T47D (cell line): ENCODE data around the gene SRSF4.
"Not testable (repeated sequence)": the region's sequence is repeated elsewhere in the genome, so short reads cannot be mapped to it uniquely, and the experiment has no call there.

Experiments
- DNase-seq, 2 experiments: peaks; one replicate each; pipeline versions ENCODE4 v3.0.0 to v3.0.0-alpha.2; 2011 to 2012; ENCODE audit warnings: low read depth in 1 of 2, low spot score in 1 of 2
- JUND ChIP-seq: IDR thresholded peaks from 2 replicates; pipeline ENCODE4 v1.6.1; 2012; ENCODE audit warnings: low read depth
- in situ Hi-C: cut with HindIII; loops from 2 replicates; pipeline ENCODE4 v1.10.0; 2016; ENCODE audit warnings: low sequenced_read_pairs, low pct_unique_long_range_greater_than_20kb

SRSF4 gene

DNA sequence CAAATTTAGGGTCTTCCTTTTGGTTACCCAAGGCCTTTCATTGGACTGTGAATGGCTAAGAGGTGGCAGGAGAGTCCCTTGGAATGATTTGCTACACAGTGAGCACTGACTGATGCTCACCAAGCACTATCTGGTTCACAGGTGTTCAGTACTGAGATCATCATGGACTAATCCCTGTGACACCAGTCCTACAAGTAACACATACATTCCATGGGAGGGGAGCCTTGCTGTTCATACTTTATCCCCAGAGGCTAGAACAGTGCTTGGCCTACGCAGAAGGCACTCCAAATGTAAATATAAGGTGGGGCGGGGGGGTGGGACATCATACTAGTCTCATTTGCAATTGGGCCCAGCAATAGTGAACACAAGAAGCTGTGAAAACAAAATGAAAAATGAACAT, 37.5 kb downstream of the SRSF4 start:
- DNase-seq: peak in 1 of 2 experiments; percentile 15
- no peak for TF ChIP-seq JUND
- in situ Hi-C loops: no loop called here

DNA sequence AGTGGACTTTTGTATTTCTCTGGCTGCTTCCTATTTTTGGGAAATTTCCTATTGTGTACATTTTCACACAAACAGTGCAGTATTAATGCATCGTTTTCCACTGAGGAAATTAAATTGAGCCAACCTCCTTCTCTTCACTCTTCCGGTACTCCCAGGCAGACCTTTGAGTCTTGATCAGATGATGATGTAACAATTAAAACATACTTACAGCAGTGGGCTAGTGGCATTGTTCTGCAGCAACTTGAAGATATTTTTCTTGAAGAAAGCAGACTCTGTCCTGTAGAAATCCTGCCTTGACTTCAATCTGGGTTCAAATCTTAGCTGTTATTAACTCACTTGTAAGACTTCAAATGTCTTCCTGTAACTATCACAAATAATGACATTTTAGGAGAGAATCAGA, 39.0 kb downstream of the SRSF4 start:
- no peak for DNase-seq
- in situ Hi-C loops: no loop called here
- no peak for TF ChIP-seq JUND

DNA sequence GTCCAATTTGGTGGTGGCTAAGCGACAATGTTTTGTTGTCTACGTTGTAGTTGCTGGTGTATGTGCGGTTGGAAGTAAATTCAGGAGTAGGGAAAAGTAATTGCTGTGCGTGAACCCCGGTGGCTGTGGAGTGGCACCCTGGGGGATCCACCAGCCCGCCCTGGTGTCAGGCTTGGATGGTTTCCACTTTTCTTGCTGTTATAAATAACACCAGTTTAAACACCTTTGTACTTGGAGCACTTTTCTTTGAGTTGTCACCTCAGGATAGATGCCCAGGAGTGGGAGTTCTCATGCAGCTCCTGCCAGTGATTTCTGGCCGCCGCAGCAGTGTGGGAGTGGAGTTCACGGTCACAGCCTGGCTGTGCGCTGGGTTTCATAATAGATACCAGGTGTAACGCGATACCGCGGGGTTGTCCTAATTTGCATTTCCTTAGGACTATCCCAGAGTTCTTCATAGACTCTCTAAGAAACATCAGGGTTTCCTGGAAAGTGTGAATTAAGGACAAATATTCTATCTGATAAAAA, 45.2 kb downstream of the SRSF4 start:
- DNase-seq: peak in 1 of 2 experiments; percentile 44
- in situ Hi-C loops: no loop called here
- no peak for TF ChIP-seq JUND

- no peak for DNase-seq
- in situ Hi-C loops: no loop called here
- TF ChIP-seq JUND: no peak
Observed at GRCh38 chr1:29134695-29135028, 47.0 kb downstream of the SRSF4 start.

DNA sequence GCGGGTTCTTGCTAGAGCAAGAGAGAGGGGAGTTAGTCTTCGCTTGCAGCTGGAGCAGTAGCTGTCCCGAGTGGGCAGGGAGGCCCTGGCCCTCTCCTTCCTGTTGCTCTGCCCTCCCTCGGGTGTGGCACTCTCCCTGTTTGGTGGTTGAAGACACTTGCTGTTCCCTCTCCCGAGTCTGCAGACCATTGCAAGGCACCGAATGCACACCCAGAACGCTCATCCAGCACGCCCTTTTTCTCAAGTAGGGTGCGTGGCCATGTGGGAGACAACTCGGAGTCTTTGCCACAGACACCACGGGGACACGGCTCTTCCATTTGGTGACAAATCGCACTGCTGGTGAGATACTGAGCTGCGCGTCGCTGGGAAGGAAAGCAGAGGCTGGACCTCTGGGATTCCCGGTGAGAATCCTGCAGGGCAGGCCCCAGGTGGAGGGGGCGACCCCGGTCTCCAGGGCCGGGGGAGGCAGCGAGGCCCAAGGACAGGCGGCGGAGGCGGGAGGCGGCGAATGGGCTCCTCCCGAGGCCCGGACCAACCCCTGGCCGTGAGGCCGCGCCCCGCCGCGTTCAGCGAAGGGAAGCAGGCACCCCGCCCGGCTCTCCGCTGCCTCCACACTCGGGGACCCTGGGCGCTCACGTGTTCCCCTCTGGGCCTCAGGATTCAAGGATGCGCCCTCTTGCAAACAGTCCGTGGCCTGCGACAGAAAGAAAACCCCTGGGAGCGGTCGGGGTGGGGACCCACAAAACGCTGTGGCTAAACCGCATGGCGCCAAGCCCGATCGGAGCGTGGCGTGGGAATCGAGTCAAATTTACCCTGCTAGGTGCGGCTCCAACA, 47.6 kb downstream of the SRSF4 start:
- DNase-seq: no peak
- in situ Hi-C loops: no loop called here
- TF ChIP-seq JUND: no peak

DNA sequence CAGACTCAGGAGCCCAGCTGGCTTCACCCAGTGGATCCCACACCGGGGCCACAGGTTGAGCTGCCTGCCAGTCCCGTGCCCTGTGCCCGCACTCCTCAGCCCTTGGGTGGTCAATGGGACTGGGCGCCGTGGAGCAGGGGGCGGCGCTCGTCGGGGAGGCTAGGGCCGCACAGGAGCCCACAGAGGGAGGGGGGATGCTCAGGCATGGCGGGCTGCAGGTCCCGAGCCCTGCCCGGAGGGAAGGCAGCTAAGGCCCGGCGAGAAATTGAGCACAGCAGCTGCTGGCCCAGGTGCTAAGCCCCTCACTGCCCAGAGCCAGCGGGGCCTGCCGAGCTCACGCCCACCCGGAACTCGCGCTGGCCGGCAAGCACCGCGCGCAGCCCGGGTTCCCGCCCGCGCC, 50.6 kb downstream of the SRSF4 start:
- DNase-seq, in situ Hi-C loops: not testable (repeated sequence)

- TF ChIP-seq JUND: no peak
- no peak for DNase-seq
- in situ Hi-C loops: no loop called here
Observed at GRCh38 chr1:29129916-29130315, 51.8 kb downstream of the SRSF4 start.

DNA sequence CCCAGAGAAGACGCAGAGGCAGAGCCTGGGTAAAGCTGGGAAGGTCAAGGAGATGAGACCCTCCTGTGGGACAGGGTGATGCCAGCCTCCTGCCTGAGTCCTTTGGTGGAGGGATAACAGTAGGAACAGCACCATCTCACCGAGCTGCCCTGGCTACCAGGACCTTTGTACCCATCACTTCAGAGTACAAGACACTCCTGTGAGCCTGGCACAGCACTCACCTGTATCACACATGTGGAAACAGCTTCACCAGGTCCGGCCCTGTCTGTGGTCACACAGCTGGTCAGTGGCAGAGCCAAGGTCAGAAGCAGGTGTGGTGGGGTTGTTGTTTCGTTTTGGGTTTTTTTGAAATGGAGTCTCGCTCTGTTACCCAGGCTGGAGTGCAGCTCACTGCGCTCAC, 53.0 kb downstream of the SRSF4 start:
- in situ Hi-C loops: no loop called here
- TF ChIP-seq JUND: no peak
- no peak for DNase-seq

DNA sequence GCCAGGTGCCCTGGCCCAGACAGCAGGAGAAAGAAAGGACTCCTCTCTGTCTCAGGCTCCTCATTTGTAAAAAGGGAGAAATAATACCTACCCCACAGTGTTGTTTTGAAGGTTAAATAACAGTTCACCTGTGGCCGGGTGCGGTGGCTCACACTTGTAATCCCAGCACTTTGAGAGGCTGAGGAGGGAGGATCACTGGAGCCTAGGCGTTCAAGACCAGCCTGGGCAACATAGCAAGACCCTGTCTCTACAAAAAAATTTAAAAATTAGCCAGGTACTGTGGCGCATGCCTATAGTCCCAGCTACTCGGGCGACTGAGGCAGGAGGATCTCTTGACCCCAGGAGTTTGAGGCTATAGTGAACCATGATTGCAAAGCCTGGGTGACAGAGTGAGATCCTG, 55.5 kb downstream of the SRSF4 start:
- no peak for DNase-seq
- TF ChIP-seq JUND: no peak
- in situ Hi-C loops: no loop called here

- in situ Hi-C loops: no loop called here
- no peak for DNase-seq
- TF ChIP-seq JUND: no peak
Observed at GRCh38 chr1:29125788-29126187, 55.9 kb downstream of the SRSF4 start.

DNA sequence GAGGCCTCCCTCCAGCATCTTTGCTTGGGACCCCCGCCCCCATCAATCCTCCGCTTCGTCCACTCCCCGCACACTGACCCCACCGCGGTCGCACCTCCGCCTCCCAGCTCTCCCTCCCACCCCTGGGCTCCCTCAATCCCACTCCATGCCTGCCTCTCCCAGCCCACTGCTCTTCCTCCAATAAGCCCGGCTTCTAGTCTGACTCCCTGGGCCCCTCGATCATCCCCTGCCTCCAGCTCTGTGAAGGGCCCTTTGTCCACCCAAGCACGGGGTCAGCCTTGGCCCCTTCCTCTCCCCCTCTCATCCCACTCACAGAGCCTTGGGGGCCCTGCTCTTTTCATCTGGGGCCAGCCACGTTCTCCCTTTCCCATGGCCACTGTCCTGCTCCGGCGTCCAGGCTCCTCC, 56.5 kb downstream of the SRSF4 start:
- no peak for DNase-seq
- in situ Hi-C loops: no loop called here

GRCh38 chr1:29124366-29125236, 57.1 kb downstream of the SRSF4 start:
- DNase-seq: peak; percentile 40 to 82
- TF ChIP-seq JUND: no peak
- in situ Hi-C loops: no loop called here

More for the DNA sequence above, 56.5 kb downstream of the SRSF4 start:
- TF ChIP-seq JUND: no peak

DNA sequence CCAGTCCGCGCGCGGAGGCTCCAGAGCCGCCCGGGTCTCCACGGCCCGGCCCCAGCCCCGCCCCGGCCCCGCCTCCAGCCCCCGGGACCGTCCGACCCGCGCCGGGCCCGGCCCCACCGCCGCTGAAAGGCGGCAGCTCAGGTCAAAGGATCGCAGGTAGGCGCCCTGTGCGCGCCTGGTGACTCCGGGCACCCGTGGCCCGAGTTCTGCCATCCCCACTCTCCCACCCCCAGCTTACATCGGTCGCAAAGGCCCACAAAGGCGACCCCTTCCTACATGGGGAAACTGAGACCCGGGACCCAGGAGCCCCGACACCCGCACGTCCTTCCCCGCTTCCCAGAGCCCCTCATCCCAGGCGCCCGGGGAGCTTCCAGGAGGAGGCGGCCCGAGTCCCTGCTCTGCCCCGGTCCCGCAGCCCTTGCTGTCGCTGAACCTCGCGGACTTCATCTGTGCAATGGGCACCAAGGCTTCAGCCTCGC, 57.8 kb downstream of the SRSF4 start, which contains the start of gene TMEM200B:
Gene TMEM200B (minus strand): TSS at position 17 of the 479 bp plus-strand sequence. CDS start 2,075 bp downstream, outside the sequence.
- no peak for DNase-seq
- TF ChIP-seq JUND: no peak
- in situ Hi-C loops: no loop called here
